ENCODE measurements around the gene KYAT1.

- no peak for TF ChIP-seq CTCF (IDR thresholded peaks at IDR 0.05; ENCODE audit: control extremely low read depth in 1 of 3, insufficient read depth in 1 of 3, low read depth in 1 of 3, low read length in 3 of 3)
- TF ChIP-seq POLR2A (IDR thresholded peaks at IDR 0.05; ENCODE audit: control extremely low read depth in 1 of 2, low read depth in 2 of 2, low read length in 2 of 2): no peak
- no peak for TF ChIP-seq TAF1 (IDR thresholded peaks at IDR 0.05; ENCODE audit: low read depth, low read length)
- TF ChIP-seq GABPA (IDR thresholded peaks at IDR 0.05; ENCODE audit: borderline replicate concordance, insufficient read depth, low read length): no peak
- TF ChIP-seq MAFK (IDR thresholded peaks at IDR 0.05; ENCODE audit: low read depth, low read length): no peak
These were observed 43.4 kb downstream of the KYAT1 start for GRCh38 chr9:128838338-128838737.

Measured in H1 (cell line).